PC-3 (cell line): ENCODE measurements around the gene HK1.

Experiments used
- EZH2 ChIP-seq: fragments of 300-600 bp; sonication (generic); IDR thresholded peaks from one replicate; pipeline ENCODE4 v1.6.1; 2017; ENCODE audit warnings: antibody characterized with exemption, mild to moderate bottlenecking, low read length; ENCODE audit not compliant: unreplicated experiment
- TF ChIP-seq, protein P1 (sequence below): fragments of 300-600 bp; sonication (generic); conservative IDR thresholded peaks from 2 replicates; pipeline ENCODE4 v1.5.1; 2017; ENCODE audit warnings: antibody characterized with exemption, low read depth, mild to moderate bottlenecking, low read length

DNA sequence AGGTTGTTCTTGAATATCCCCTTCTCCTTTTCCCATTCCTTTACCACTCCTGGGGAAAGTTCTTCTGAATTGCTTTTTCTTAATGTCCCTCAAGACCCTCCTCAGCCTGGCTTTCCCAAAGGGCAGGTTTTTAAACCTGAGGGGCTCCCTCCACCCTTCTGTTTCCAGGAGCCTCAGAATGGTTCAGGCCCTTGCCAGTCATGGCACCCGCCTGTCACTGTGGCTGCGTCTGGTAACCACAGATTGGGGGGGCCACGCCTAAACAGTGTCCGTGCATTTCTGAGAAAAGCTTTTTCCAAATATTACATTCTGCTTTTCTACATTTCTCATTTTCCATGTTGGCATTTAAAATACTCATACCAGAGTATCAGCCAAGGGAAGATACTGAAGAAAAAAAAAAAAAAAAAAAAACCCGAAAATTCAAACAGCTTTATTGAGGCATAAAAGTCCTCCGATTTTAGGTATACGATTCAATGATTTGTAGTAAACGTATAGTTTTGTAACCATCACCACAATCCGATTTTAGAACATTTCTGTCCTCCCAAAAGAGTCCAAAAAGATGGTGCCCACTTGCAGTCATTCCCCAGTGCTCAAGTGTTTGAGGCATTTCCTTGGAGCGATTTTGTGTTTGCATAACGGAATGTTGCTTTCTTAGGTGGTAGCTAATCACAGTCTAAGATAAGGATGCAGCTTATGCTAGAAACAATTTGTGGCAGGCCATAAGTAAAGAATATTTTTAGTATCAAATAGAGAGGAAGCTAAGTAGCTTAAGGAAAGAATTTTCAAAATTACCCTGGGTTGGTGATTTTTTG lies 36.0 kb upstream of the HK1 start:
- no peak for TF ChIP-seq EZH2
- TF ChIP-seq, protein P1, sequence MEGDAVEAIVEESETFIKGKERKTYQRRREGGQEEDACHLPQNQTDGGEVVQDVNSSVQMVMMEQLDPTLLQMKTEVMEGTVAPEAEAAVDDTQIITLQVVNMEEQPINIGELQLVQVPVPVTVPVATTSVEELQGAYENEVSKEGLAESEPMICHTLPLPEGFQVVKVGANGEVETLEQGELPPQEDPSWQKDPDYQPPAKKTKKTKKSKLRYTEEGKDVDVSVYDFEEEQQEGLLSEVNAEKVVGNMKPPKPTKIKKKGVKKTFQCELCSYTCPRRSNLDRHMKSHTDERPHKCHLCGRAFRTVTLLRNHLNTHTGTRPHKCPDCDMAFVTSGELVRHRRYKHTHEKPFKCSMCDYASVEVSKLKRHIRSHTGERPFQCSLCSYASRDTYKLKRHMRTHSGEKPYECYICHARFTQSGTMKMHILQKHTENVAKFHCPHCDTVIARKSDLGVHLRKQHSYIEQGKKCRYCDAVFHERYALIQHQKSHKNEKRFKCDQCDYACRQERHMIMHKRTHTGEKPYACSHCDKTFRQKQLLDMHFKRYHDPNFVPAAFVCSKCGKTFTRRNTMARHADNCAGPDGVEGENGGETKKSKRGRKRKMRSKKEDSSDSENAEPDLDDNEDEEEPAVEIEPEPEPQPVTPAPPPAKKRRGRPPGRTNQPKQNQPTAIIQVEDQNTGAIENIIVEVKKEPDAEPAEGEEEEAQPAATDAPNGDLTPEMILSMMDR, result no peak
